Erythroblast (primary cell): ENCODE data around the gene SLC34A2.

ENCODE experiments used
- GATA1 ChIP-seq: IDR thresholded peaks from 2 replicates; pipeline ENCODE4 v1.6.1; 2011; ENCODE audit warnings: low read depth, mild to moderate bottlenecking, control low read depth, low read length, moderate library complexity
- POLR2A ChIP-seq: IDR thresholded peaks from 2 replicates; pipeline ENCODE4 v1.6.1; 2011; ENCODE audit warnings: mild to moderate bottlenecking, low read length

DNA sequence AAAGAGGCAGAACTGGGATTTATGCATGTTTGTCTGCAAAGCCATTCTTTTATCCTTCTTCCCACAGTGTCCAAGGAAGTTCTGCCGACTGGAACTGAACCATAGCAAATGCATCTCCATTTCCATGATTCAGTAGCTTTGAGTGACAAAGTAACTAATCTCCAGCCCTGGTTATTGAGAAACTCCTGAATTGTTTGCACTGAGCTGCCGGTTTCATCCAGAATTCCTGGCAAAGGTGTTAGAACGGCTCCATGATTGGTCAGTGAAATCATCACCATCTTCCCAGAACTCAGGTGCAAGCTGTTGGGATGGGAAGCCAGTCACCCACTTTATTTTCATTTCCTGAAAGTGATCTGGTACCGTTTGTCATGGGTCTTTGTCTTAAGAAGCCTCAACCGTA lies 47.0 kb upstream of the SLC34A2 start:
- TF ChIP-seq POLR2A (no peak), GATA1 (no peak)
